Measurements from ENCODE around the gene SRC. TPM values are rescaled to one million over a fixed set of nuclear protein-coding genes. Genes with fewer than 3 reads are reported as not detected.

The SRC gene
- polyA plus RNA-seq, 1 experiment, result 35.4 TPM

GRCh38 chr20:37395410-37395797, 49.5 kb downstream of the SRC start:
- CTCF ChIA-PET, result interaction anchor here (2.5 kb wide), 1 partner anchor 10 kb away, joined by 10 read pairs; no protein-coding TSS in a partner anchor

GRCh38 chr20:37395921-37396415, 50.0 kb downstream of the SRC start:
- CTCF ChIA-PET, result interaction anchor here (1.1 to 2.5 kb wide), 3 partner anchors 11 to 119 kb away, joined by 3 to 14 read pairs (median 10); no protein-coding TSS in a partner anchor
- peaks cover 52% of the 10 kb centered on the region for H3K36me3 ChIP-seq (ENCODE audit: control insufficient read depth, insufficient read depth, low read length)
- no peak overlapping the region for H3K4me3 ChIP-seq (ENCODE audit: low read depth, low read length)
- TF ChIP-seq CTCF (IDR thresholded peaks at IDR 0.05; ENCODE audit: insufficient read depth, low read depth, low read length), result no peak
- POLR2A ChIA-PET, result no interaction called here
- no peaks in the 10 kb centered on the region for H3K27me3 ChIP-seq (ENCODE audit: control insufficient read depth, insufficient read depth, low read length)
- DNase-seq (ENCODE audit: low read depth), result no peak

More at GRCh38 chr20:37395410-37395797, 49.5 kb downstream of the SRC start:
- Histone ChIP-seq H3K4me3 (ENCODE audit: low read depth, low read length) (no peak overlapping the region), H3K36me3 (ENCODE audit: control insufficient read depth, insufficient read depth, low read length) (peaks cover 57% of the 10 kb centered on the region), H3K27me3 (ENCODE audit: control insufficient read depth, insufficient read depth, low read length) (no peaks in the 10 kb centered on the region)
- no peak for TF ChIP-seq CTCF (IDR thresholded peaks at IDR 0.05; ENCODE audit: insufficient read depth, low read depth, low read length)
- no peak for DNase-seq (ENCODE audit: low read depth)
- POLR2A ChIA-PET, result no interaction called here

- DNase-seq (ENCODE audit: low read depth), result no peak
- H3K27me3 ChIP-seq (ENCODE audit: control insufficient read depth, insufficient read depth, low read length), result no peaks in the 10 kb centered on the region
- no peak for TF ChIP-seq CTCF (IDR thresholded peaks at IDR 0.05; ENCODE audit: insufficient read depth, low read depth, low read length)
- ChIA-PET POLR2A (no interaction called here), CTCF (interaction anchor here (0.6 to 2.5 kb wide), 5 partner anchors 8 to 120 kb away, joined by 3 to 14 read pairs (median 4); no protein-coding TSS in a partner anchor)
- peaks cover 54% of the 10 kb centered on the region for H3K36me3 ChIP-seq (ENCODE audit: control insufficient read depth, insufficient read depth, low read length)
- H3K4me3 ChIP-seq (ENCODE audit: low read depth, low read length), result no peak overlapping the region
Observed at GRCh38 chr20:37396416-37397075, 50.6 kb downstream of the SRC start.

GRCh38 chr20:37397076-37397953, 51.4 kb downstream of the SRC start:
- DNase-seq (ENCODE audit: low read depth), result no peak
- POLR2A ChIA-PET, result no interaction called here
- Histone ChIP-seq H3K36me3 (ENCODE audit: control insufficient read depth, insufficient read depth, low read length) (peaks cover 58% of the 10 kb centered on the region), H3K27me3 (ENCODE audit: control insufficient read depth, insufficient read depth, low read length) (no peaks in the 10 kb centered on the region), H3K4me3 (ENCODE audit: low read depth, low read length) (no peak overlapping the region)
- CTCF ChIA-PET, result interaction anchor here (0.6 to 2.5 kb wide), 6 partner anchors 9 to 121 kb away, joined by 3 to 14 read pairs (median 4); no protein-coding TSS in a partner anchor
- TF ChIP-seq CTCF (IDR thresholded peaks at IDR 0.05; ENCODE audit: insufficient read depth, low read depth, low read length), result no peak
